Measurements from ENCODE around the gene EML3.
A peak's percentile ranks its signal among the peaks of the same experiment; 100 is the strongest.
"Not testable (repeated sequence)": the region's sequence is repeated elsewhere in the genome, so short reads cannot be mapped to it uniquely, and the experiment has no call there.

EML3 gene

GRCh38 chr11:62612366-62613290 is at the start of gene EML3, which contains the start of gene ROM1:
TSS of gene EML3 (minus strand) at chr11:62612775. CDS start at chr11:62612457, 318 bp downstream.
TSS of gene ROM1 (plus strand) at chr11:62613257. CDS start at chr11:62613282, 25 bp downstream.
- peak; percentile 87 for DNase-seq (ENCODE audit: low read depth)

- DNase-seq (ENCODE audit: low read depth), result no peak
These were observed 44.3 kb upstream of the EML3 start for GRCh38 chr11:62656796-62657429.

- no peak for DNase-seq (ENCODE audit: low read depth)
These were observed 41.7 kb upstream of the EML3 start for GRCh38 chr11:62654297-62654696.

- DNase-seq (ENCODE audit: low read depth), result no peak
These were observed 39.8 kb upstream of the EML3 start for GRCh38 chr11:62652161-62653006.

GRCh38 chr11:62650283-62650682 is 37.7 kb upstream of the EML3 start:
- not testable (repeated sequence) for DNase-seq (ENCODE audit: low read depth)

- no peak for DNase-seq (ENCODE audit: low read depth)
These were observed 36.9 kb upstream of the EML3 start for GRCh38 chr11:62649486-62649885.

- DNase-seq (ENCODE audit: low read depth), result no peak
These were observed 36.4 kb upstream of the EML3 start for GRCh38 chr11:62648967-62649364.

GRCh38 chr11:62648185-62648966 is 35.8 kb upstream of the EML3 start:
- DNase-seq (ENCODE audit: low read depth), result no peak

- DNase-seq (ENCODE audit: low read depth), result no peak
These were observed 35.0 kb upstream of the EML3 start for GRCh38 chr11:62647609-62648005.

- no peak for DNase-seq (ENCODE audit: low read depth)
These were observed 34.4 kb upstream of the EML3 start for GRCh38 chr11:62646825-62647608.

- DNase-seq (ENCODE audit: low read depth), result peak; percentile 93
These were observed 33.6 kb upstream of the EML3 start, which contains the start of gene GANAB for GRCh38 chr11:62645946-62646824. TSS of gene GANAB (minus strand) at chr11:62646613. CDS start at chr11:62646599, 14 bp downstream.

- DNase-seq (ENCODE audit: low read depth), result no peak
These were observed 33.0 kb upstream of the EML3 start for GRCh38 chr11:62645671-62645945.

GRCh38 chr11:62644220-62644619 is 31.6 kb upstream of the EML3 start:
- DNase-seq (ENCODE audit: low read depth), result no peak

GRCh38 chr11:62632492-62632891 is 19.9 kb upstream of the EML3 start:
- no peak for DNase-seq (ENCODE audit: low read depth)

GRCh38 chr11:62627713-62628112 is 15.1 kb upstream of the EML3 start:
- no peak for DNase-seq (ENCODE audit: low read depth)

- no peak for DNase-seq (ENCODE audit: low read depth)
These were observed 10.0 kb upstream of the EML3 start for GRCh38 chr11:62622476-62623089.

- DNase-seq (ENCODE audit: low read depth), result peak; percentile 98
These were observed 9.2 kb upstream of the EML3 start, which contains the start of gene B3GAT3 for GRCh38 chr11:62621567-62622470. TSS of gene B3GAT3 (minus strand) at chr11:62621986. CDS start at chr11:62621947, 39 bp downstream.

- DNase-seq (ENCODE audit: low read depth), result no peak
These were observed 8.5 kb upstream of the EML3 start for GRCh38 chr11:62621027-62621566.
